CD8-positive, alpha-beta memory T cell (primary cell): Measurements from ENCODE around the gene CD4. TPM values are rescaled to one million over a fixed set of nuclear protein-coding genes. Genes with fewer than 3 reads are reported as not detected.

Source experiments
- CTCF ChIA-PET: fragments of 350-600 bp; sonication (Branson Sonifier 250); formaldehyde crosslinking; loops from one replicate; lab custom pipeline; 2021; ENCODE audit warnings: antibody characterized with exemption; lab: Charles Lee
- POLR2A ChIA-PET: fragments of 350-600 bp; sonication (Branson Sonifier 250); formaldehyde crosslinking; loops from one replicate; lab custom pipeline; 2021; ENCODE audit warnings: antibody characterized with exemption; lab: Charles Lee
- DNase-seq, 5 donors: peaks; one replicate each; pipeline versions ENCODE4 v3.0.0 to v3.0.0-alpha.2; 2020 to 2022; ENCODE audit warnings: mixed read lengths in 1 of 5
- H3K27ac ChIP-seq: one replicate; pipeline ENCODE4 v1.7.0; 2013; ENCODE audit warnings: low read depth, mild to moderate bottlenecking, low read length, moderate library complexity
- H3K27me3 ChIP-seq: 2 replicates; pipeline ENCODE4 v1.7.0; 2013; ENCODE audit warnings: low read length, mild to moderate bottlenecking; ENCODE audit not compliant: insufficient read depth, poor library complexity, severe bottlenecking
- H3K36me3 ChIP-seq: 2 replicates; pipeline ENCODE4 v1.7.0; 2013; ENCODE audit warnings: mild to moderate bottlenecking, low read length, moderate library complexity; ENCODE audit not compliant: insufficient read depth
- H3K4me1 ChIP-seq: 2 replicates; pipeline ENCODE4 v1.7.0; 2013; ENCODE audit warnings: mild to moderate bottlenecking, low read length, moderate library complexity; ENCODE audit not compliant: insufficient read depth
- H3K4me3 ChIP-seq: 2 replicates; pipeline ENCODE4 v1.7.0; 2013; ENCODE audit warnings: mild to moderate bottlenecking, low read length
- H3K9me3 ChIP-seq: 2 replicates; pipeline ENCODE4 v1.7.0; 2013; ENCODE audit warnings: mild to moderate bottlenecking, low read length
- H3K27ac Mint-ChIP-seq, 8 donors: one replicate each; pipeline ENCODE4 v1.8.0; 2020 to 2021; ENCODE audit warnings: mixed read lengths in 8 of 8, mild to moderate bottlenecking in 6 of 8, inconsistent platforms in 3 of 8, moderate library complexity in 3 of 8
- H3K27me3 Mint-ChIP-seq, 2 donors: one replicate each; pipeline ENCODE4 v1.8.0; 2020 to 2021; ENCODE audit warnings: mixed read lengths in 2 of 2, mild to moderate bottlenecking in 1 of 2, moderate library complexity in 1 of 2
- H3K36me3 Mint-ChIP-seq, 3 donors: one replicate each; pipeline ENCODE4 v1.8.0; 2020 to 2021; ENCODE audit warnings: mixed read lengths in 3 of 3, inconsistent platforms in 1 of 3, mild to moderate bottlenecking in 1 of 3
- H3K4me1 Mint-ChIP-seq, 3 donors: one replicate each; pipeline ENCODE4 v1.8.0; 2020 to 2021; ENCODE audit warnings: mixed read lengths in 3 of 3, inconsistent platforms in 1 of 3, mild to moderate bottlenecking in 1 of 3
- H3K4me3 Mint-ChIP-seq, 7 donors: one replicate each; pipeline ENCODE4 v1.8.0; 2020 to 2021; ENCODE audit warnings: mixed read lengths in 7 of 7, mild to moderate bottlenecking in 6 of 7, moderate library complexity in 4 of 7, inconsistent platforms in 2 of 7
- H3K9me3 Mint-ChIP-seq, 5 donors: one replicate each; pipeline ENCODE4 v1.8.0; 2020 to 2022; ENCODE audit warnings: mixed read lengths in 5 of 5, mild to moderate bottlenecking in 3 of 5, moderate library complexity in 2 of 5, inconsistent platforms in 1 of 5
- polyA plus RNA-seq: library from polyadenylated mRNA; unstranded; fragments of 300-500 nt; fragmentation: Illumina TruSeq; gene quantifications from one replicate; pipeline ENCODE4 v1.2.3, GENCODE V29; 2021
- total RNA-seq, 2 experiments: library from RNA; stranded (reverse); gene quantifications; one replicate each; pipeline ENCODE4 v1.2.3, GENCODE V29; 2021

CD4 gene
- total and polyA plus RNA-seq, 3 experiments from 2014 or later = 0.30 to 1.8 (median 1.2) TPM

DNA sequence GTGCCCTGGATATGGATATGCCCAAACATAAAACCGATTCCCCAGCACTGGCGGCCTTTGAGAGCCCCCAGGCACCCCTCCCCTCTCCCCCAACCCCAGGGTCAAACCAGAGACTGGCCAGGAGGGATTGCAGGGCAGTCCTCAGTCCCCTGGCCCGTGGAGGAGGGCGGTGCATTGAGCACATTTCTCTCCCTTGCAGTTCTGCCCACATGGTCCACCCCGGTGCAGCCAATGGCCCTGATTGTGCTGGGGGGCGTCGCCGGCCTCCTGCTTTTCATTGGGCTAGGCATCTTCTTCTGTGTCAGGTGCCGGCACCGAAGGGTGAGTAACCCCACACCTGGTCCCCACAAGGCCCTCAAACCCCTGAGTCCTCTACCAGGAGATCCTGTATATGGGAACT is 28.9 kb downstream of the CD4 start:
- peaks cover 8 to 32% of the 10 kb centered on the region in 2 donors for H3K27me3 Mint-ChIP-seq
- POLR2A ChIA-PET = no interaction called here
- Histone ChIP-seq H3K27ac (no peak overlapping the region), H3K27me3 (peaks cover 12% of the 10 kb centered on the region), H3K4me3 (no peak overlapping the region), H3K36me3 (peaks cover 11% of the 10 kb centered on the region), H3K4me1 (peaks cover 8% of the 10 kb centered on the region), H3K9me3 (no peaks in the 10 kb centered on the region)
- no peak overlapping the region for H3K27ac Mint-ChIP-seq
- peaks cover 0 to 11% (median 10%) of the 10 kb centered on the region in 3 donors for H3K4me1 Mint-ChIP-seq
- H3K36me3 Mint-ChIP-seq = no peaks in the 10 kb centered on the region
- CTCF ChIA-PET = no interaction called here
- H3K9me3 Mint-ChIP-seq = no peaks in the 10 kb centered on the region
- no peak for DNase-seq
- H3K4me3 Mint-ChIP-seq = no peak overlapping the region

DNA sequence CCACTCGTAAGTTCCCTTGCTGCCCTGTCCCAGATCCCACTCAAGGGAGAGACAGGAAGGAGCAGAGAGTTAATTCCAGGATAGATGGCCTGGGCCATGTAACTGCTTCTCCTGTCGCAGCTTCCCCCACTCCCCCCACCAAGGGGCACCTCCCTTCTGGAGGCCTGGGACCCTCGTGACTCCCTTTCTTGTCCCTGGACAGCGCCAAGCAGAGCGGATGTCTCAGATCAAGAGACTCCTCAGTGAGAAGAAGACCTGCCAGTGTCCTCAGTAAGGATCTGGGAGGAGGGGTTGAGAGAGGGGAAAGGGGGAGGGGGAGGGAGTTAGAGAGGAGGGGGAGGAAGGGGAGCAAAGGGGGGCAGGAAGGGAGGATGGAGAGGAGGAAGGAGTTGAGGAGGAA is 29.3 kb downstream of the CD4 start:
- no peak overlapping the region for H3K27ac ChIP-seq
- peaks cover 10 to 35% of the 10 kb centered on the region in 2 donors for H3K27me3 Mint-ChIP-seq
- H3K4me3 ChIP-seq = no peak overlapping the region
- no peaks in the 10 kb centered on the region for H3K9me3 Mint-ChIP-seq
- peaks cover 8% of the 10 kb centered on the region for H3K4me1 ChIP-seq
- no peak overlapping the region for H3K4me3 Mint-ChIP-seq
- H3K4me1 Mint-ChIP-seq = peaks cover 0 to 11% (median 10%) of the 10 kb centered on the region in 3 donors
- H3K36me3 Mint-ChIP-seq = no peaks in the 10 kb centered on the region
- ChIA-PET CTCF (no interaction called here), POLR2A (no interaction called here)
- DNase-seq = no peak
- no peaks in the 10 kb centered on the region for H3K9me3 ChIP-seq
- peaks cover 11% of the 10 kb centered on the region for H3K36me3 ChIP-seq
- H3K27me3 ChIP-seq = peaks cover 12% of the 10 kb centered on the region
- H3K27ac Mint-ChIP-seq = no peak overlapping the region

DNA sequence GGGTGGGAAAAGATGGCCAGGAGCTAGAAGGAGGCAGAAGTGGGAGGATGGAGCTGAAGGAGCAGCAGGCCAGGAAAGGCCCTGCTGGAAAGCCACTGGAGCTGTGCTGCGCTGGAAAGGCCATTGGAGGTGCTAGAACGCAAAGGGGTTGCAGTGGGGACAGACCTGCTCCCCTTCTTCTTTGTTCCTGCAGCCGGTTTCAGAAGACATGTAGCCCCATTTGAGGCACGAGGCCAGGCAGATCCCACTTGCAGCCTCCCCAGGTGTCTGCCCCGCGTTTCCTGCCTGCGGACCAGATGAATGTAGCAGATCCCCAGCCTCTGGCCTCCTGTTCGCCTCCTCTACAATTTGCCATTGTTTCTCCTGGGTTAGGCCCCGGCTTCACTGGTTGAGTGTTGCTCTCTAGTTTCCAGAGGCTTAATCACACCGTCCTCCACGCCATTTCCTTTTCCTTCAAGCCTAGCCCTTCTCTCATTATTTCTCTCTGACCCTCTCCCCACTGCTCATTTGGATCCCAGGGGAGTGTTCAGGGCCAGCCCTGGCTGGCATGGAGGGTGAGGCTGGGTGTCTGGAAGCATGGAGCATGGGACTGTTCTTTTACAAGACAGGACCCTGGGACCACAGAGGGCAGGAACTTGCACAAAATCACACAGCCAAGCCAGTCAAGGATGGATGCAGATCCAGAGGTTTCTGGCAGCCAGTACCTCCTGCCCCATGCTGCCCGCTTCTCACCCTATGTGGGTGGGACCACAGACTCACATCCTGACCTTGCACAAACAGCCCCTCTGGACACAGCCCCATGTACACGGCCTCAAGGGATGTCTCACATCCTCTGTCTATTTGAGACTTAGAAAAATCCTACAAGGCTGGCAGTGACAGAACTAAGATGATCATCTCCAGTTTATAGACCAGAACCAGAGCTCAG is 30.0 kb downstream of the CD4 start:
- H3K27me3 ChIP-seq = peaks cover 12% of the 10 kb centered on the region
- H3K9me3 ChIP-seq = no peaks in the 10 kb centered on the region
- H3K36me3 ChIP-seq = peaks cover 11% of the 10 kb centered on the region
- Mint-ChIP-seq H3K9me3 (no peaks in the 10 kb centered on the region), H3K4me1 (peaks cover 0 to 11% (median 10%) of the 10 kb centered on the region in 3 donors), H3K27me3 (peaks cover 7 to 36% of the 10 kb centered on the region in 2 donors), H3K4me3 (no peak overlapping the region), H3K27ac (no peak overlapping the region), H3K36me3 (no peaks in the 10 kb centered on the region)
- POLR2A ChIA-PET = no interaction called here
- CTCF ChIA-PET = no interaction called here
- H3K27ac ChIP-seq = no peak overlapping the region
- no peak overlapping the region for H3K4me3 ChIP-seq
- DNase-seq = no peak
- H3K4me1 ChIP-seq = peaks cover 8% of the 10 kb centered on the region

DNA sequence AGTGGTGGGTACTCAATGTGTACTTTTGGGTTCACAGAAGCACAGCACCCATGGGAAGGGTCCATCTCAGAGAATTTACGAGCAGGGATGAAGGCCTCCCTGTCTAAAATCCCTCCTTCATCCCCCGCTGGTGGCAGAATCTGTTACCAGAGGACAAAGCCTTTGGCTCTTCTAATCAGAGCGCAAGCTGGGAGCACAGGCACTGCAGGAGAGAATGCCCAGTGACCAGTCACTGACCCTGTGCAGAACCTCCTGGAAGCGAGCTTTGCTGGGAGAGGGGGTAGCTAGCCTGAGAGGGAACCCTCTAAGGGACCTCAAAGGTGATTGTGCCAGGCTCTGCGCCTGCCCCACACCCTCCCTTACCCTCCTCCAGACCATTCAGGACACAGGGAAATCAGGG is 30.8 kb downstream of the CD4 start:
- Histone ChIP-seq H3K9me3 (no peaks in the 10 kb centered on the region), H3K4me3 (no peak overlapping the region), H3K27me3 (peaks cover 19% of the 10 kb centered on the region), H3K27ac (no peak overlapping the region), H3K36me3 (peaks cover 11% of the 10 kb centered on the region), H3K4me1 (peaks cover 8% of the 10 kb centered on the region)
- Mint-ChIP-seq H3K27me3 (peaks cover 14 to 43% of the 10 kb centered on the region in 2 donors), H3K9me3 (no peaks in the 10 kb centered on the region), H3K4me1 (peaks cover 0 to 11% (median 10%) of the 10 kb centered on the region in 3 donors), H3K27ac (no peak overlapping the region), H3K36me3 (no peaks in the 10 kb centered on the region), H3K4me3 (no peak overlapping the region)
- no peak for DNase-seq
- ChIA-PET CTCF (interaction anchor here (1.4 kb wide), 1 partner anchor 49 kb away, joined by 3 read pairs; no protein-coding TSS in a partner anchor), POLR2A (no interaction called here)

DNA sequence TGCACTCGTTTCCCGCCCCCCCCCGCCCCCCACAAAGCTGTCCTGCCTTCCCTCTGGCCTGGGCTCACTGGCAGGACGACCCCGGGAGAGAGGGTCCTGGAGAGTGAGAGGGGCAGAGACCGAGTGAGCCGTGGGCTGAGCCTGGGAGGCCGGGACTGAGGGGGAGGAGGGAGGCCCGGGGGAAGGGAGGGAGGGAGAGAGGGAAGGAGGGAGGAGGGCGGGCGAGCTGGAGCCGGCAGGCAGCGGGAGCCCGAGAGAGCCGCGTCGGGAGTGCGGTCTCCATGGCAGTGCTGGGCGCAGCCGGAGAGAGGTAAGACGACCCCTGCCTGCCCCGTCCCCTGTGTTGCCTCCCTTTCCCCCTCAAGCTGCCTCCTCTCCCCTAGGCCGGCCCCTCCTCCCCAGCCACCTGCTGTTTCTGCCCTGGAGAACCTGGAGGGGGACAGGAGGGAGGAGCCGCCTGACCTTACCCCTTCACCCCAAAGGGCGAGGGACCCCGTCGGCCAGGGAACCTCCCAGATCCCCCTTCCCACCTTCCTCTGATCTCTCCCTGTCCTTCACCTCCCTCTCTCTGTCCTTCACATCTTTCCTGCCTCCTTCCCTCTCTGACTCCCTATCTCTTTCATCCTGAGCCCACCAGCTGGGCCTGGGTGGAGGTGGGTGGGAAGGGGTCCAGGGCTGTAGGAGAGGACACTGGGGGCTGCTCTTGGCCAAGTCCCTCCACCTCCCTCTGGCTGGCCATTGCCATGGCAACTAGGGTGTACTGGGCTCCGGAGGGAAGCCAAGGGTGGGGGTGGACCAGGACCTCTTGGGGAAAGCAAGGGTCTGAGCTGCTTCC is 32.5 kb downstream of the CD4 start, which contains the start of gene GPR162:
TSS of gene GPR162 (plus strand) at position 231 of the 835 bp plus-strand sequence. CDS start 2,078 bp downstream, outside the sequence.
- ChIA-PET POLR2A (interaction anchor here (0.6 to 0.9 kb wide), 2 partner anchors 51 to 286 kb away, joined by 3 read pairs; no protein-coding TSS in a partner anchor), CTCF (interaction anchor here (0.8 to 5.2 kb wide), 9 partner anchors 13 to 157 kb away, joined by 3 to 39 read pairs (median 3); partner anchors contain the start of genes MLF2, PTMS and SPSB2)
- H3K9me3 ChIP-seq = no peaks in the 10 kb centered on the region
- Mint-ChIP-seq H3K27me3 (peaks cover 22 to 50% of the 10 kb centered on the region in 2 donors), H3K27ac (peak within 1 kb of the TSS in 2 of 8 donors; percentile 45 to 78), H3K4me3 (peak within 1 kb of the TSS in 6 of 7 donors; percentile 21 to 68 (median 57)), H3K9me3 (no peaks in the 10 kb centered on the region), H3K36me3 (no peaks in the 10 kb centered on the region), H3K4me1 (peaks cover 4 to 16% (median 13%) of the 10 kb centered on the region in 3 donors)
- H3K4me1 ChIP-seq = peaks cover 8% of the 10 kb centered on the region
- H3K36me3 ChIP-seq = peaks cover 11% of the 10 kb centered on the region
- DNase-seq = no peak
- H3K27ac ChIP-seq = no peak within 1 kb of the TSS
- peaks cover 23% of the 10 kb centered on the region for H3K27me3 ChIP-seq
- no peak within 1 kb of the TSS for H3K4me3 ChIP-seq

DNA sequence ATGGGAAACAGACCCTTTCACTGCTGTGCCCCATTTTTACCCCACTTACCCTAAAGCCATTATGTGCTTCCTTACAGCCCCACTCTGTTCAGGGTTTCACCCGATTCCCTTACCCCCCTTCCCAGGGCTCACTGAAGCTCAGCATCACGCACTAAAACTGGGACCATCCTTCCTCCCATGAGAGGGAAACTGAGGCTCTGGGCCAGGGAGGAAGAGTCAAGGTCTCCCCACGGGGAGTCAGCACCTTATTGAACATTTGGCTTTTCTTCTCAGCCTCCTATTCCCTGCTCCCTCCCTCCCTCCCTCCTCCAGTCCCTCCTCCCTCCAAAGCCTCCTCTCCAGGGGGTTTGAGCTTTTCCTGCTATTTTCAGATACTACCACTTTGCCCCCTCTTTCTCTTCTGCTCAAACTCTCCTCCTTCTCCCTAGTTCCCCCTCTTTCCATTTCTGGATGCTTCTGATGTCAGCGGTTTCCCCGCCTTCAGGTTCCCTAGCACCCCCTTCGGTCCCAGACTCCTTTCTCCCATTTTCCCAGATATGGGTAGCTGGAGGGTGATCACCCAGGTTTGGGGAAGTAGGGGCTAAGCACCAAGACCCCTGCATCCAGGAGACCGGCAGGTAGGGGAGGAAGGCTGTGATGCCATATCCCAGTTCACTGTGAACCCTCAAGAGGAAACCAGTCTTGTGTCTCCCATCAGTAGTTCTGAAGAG is 33.3 kb downstream of the CD4 start:
- Histone ChIP-seq H3K9me3 (no peaks in the 10 kb centered on the region), H3K27ac (no peak overlapping the region), H3K36me3 (peaks cover 4% of the 10 kb centered on the region), H3K4me1 (peaks cover 13% of the 10 kb centered on the region), H3K27me3 (peaks cover 23% of the 10 kb centered on the region), H3K4me3 (no peak overlapping the region)
- CTCF ChIA-PET = interaction anchor here (1.1 to 5.2 kb wide), 5 partner anchors 12 to 70 kb away, joined by 3 to 39 read pairs (median 6); partner anchors contain the start of genes MLF2 and PTMS
- H3K4me3 Mint-ChIP-seq = peak overlapping the region in 1 of 7 donors; percentile 55
- H3K4me1 Mint-ChIP-seq = peaks cover 9 to 21% (median 17%) of the 10 kb centered on the region in 3 donors
- POLR2A ChIA-PET = no interaction called here
- H3K27ac Mint-ChIP-seq = no peak overlapping the region
- no peaks in the 10 kb centered on the region for H3K9me3 Mint-ChIP-seq
- H3K36me3 Mint-ChIP-seq = no peaks in the 10 kb centered on the region
- peaks cover 26 to 57% of the 10 kb centered on the region in 2 donors for H3K27me3 Mint-ChIP-seq
- no peak for DNase-seq
